B cell (primary cell): ENCODE measurements around the gene PTPRG. TPM values are rescaled to one million over a fixed set of nuclear protein-coding genes. Genes with fewer than 3 reads are reported as not detected.

Experiments used
- ATAC-seq: fragments of 200-7000 bp; cut with Tn5 transposase; one replicate; pipeline ENCODE4 v1.10.0; 2021; ENCODE audit warnings: low read depth, mild to moderate bottlenecking, moderate number of reproducible peaks, moderate library complexity
- CTCF ChIA-PET: fragments of 350-600 bp; sonication (Branson Sonifier 250); formaldehyde crosslinking; loops from one replicate; lab custom pipeline; 2021; ENCODE audit warnings: antibody characterized with exemption, inconsistent platforms; lab: Charles Lee
- POLR2A ChIA-PET: fragments of 350-600 bp; sonication (Branson Sonifier 250); formaldehyde crosslinking; loops from one replicate; lab custom pipeline; 2021; ENCODE audit warnings: antibody characterized with exemption; lab: Charles Lee
- DNase-seq: peaks from one replicate; pipeline ENCODE4 v3.0.0; 2013
- H2AFZ ChIP-seq: 2 replicates; pipeline ENCODE4 v1.6.1; 2012; ENCODE audit warnings: mild to moderate bottlenecking, low read depth, low read length; ENCODE audit not compliant: insufficient read depth, poor library complexity, severe bottlenecking
- H3K27ac ChIP-seq, 2 donors: 1 replicate in 1 of 2; 2 replicates in 1 of 2; pipeline ENCODE4 v1.5.1; 2012 to 2013; ENCODE audit warnings: low read length in 2 of 2, mild to moderate bottlenecking in 2 of 2, moderate library complexity in 1 of 2
- H3K27me3 ChIP-seq, 4 experiments: fragments of 200-600 bp in 1 of 4; sonication (generic) in 1 of 4; replicated peaks in 1 of 4; 1 replicate in 2 of 4; 2 replicates in 2 of 4; pipeline versions ENCODE4 v1.6.1 to v1.7.0; 2013 to 2016; ENCODE audit warnings: low read length in 3 of 4, mild to moderate bottlenecking in 2 of 4, mixed read lengths in 1 of 4, moderate library complexity in 1 of 4; ENCODE audit not compliant: insufficient read depth in 4 of 4, control insufficient read depth in 3 of 4; ENCODE audit errors: control extremely low read depth in 1 of 4
- H3K36me3 ChIP-seq, 2 experiments: replicated peaks in 1 of 2; 1 replicate in 1 of 2; 2 replicates in 1 of 2; pipeline versions ENCODE4 v1.6.1 to v1.7.1; 2013; ENCODE audit warnings: low read length in 1 of 2; ENCODE audit not compliant: insufficient read depth in 2 of 2, control insufficient read depth in 1 of 2; ENCODE audit errors: control extremely low read depth in 1 of 2, extremely low read depth in 1 of 2
- H3K4me1 ChIP-seq, 2 donors: fragments of 200-600 bp in 1 of 2; sonication (generic) in 1 of 2; 1 replicate in 1 of 2; 2 replicates in 1 of 2; pipeline versions ENCODE4 v1.5.1 to v1.6.1; 2013 to 2017; ENCODE audit warnings: low read length in 2 of 2; ENCODE audit not compliant: control insufficient read depth in 2 of 2, insufficient read depth in 2 of 2
- H3K4me2 ChIP-seq: replicated peaks from 2 replicates; pipeline ENCODE3; 2012; ENCODE audit warnings: mild to moderate bottlenecking, low read depth, low read length; ENCODE audit not compliant: poor library complexity, severe bottlenecking
- H3K4me3 ChIP-seq, 5 experiments: fragments of 200-600 bp in 1 of 5; sonication (generic) in 1 of 5; 1 replicate in 3 of 5; 2 replicates in 2 of 5; pipeline versions ENCODE4 v1.5.1 to v1.7.0; 2011 to 2016; ENCODE audit warnings: low read length in 4 of 5, mild to moderate bottlenecking in 4 of 5, low read depth in 2 of 5, control low read depth in 1 of 5, moderate library complexity in 1 of 5; ENCODE audit not compliant: insufficient read depth in 1 of 5; ENCODE audit errors: control extremely low read depth in 1 of 5, extremely low read depth in 1 of 5
- H3K79me2 ChIP-seq: fragments of 200-600 bp; sonication (generic); one replicate; pipeline ENCODE4 v1.6.0; 2016; ENCODE audit warnings: low read length; ENCODE audit not compliant: control insufficient read depth, insufficient read depth
- H3K9ac ChIP-seq: fragments of 200-600 bp; sonication (generic); 2 replicates; pipeline ENCODE4 v1.6.1; 2017; ENCODE audit warnings: mild to moderate bottlenecking, low read length, moderate library complexity
- H3K9me3 ChIP-seq, 3 donors: one replicate each; pipeline versions ENCODE4 v1.6.1 to v1.7.1; 2013; ENCODE audit warnings: low read length in 2 of 3; ENCODE audit not compliant: control insufficient read depth in 2 of 3, insufficient read depth in 1 of 3; ENCODE audit errors: control extremely low read depth in 1 of 3
- H4K20me1 ChIP-seq: 2 replicates; pipeline ENCODE4 v1.6.0; 2012; ENCODE audit warnings: mild to moderate bottlenecking, low read length; ENCODE audit not compliant: insufficient read depth, control insufficient read depth, poor library complexity, severe bottlenecking
- H3K27ac Mint-ChIP-seq: one replicate; pipeline ENCODE4 v1.8.0; 2021; ENCODE audit warnings: mixed read lengths
- H3K27me3 Mint-ChIP-seq: one replicate; pipeline ENCODE4 v1.8.0; 2021; ENCODE audit warnings: mixed read lengths
- H3K4me1 Mint-ChIP-seq: one replicate; pipeline ENCODE4 v1.8.0; 2021; ENCODE audit warnings: mixed read lengths
- H3K4me3 Mint-ChIP-seq: one replicate; pipeline ENCODE4 v1.8.0; 2021; ENCODE audit warnings: mixed read lengths
- H3K9me3 Mint-ChIP-seq: one replicate; pipeline ENCODE4 v1.8.0; 2022; ENCODE audit warnings: mixed read lengths; ENCODE audit not compliant: insufficient read depth
- EZH2 ChIP-seq: IDR thresholded peaks from 2 replicates; pipeline ENCODE4 v1.6.1; 2012; ENCODE audit warnings: borderline replicate concordance, low read depth, mild to moderate bottlenecking, moderate library complexity, low read length; ENCODE audit not compliant: insufficient read depth, poor library complexity, severe bottlenecking
- WGBS: methylation state at CpG from one replicate; pipeline ENCODE4 v1.1.5; 2013; ENCODE audit warnings: missing lambda C conversion rate; ENCODE audit not compliant: insufficient coverage; 5-methylcytosine and 5-hydroxymethylcytosine counted together
- intact Hi-C: fragments of 100-400 bp; cut with micrococcal nuclease; formaldehyde crosslinking; loops from one replicate; pipeline ENCODE4 v1.10.0; 2022
- polyA plus RNA-seq: library from polyadenylated mRNA; depleted of rRNA; stranded (reverse); fragments of >200 nt; gene quantifications from 2 replicates; pipeline ENCODE4 v1.2.3, GENCODE V29; 2012
- total RNA-seq, 2 donors: library from RNA; stranded (reverse); fragments of 120-200 nt in 1 of 2; gene quantifications; 1 replicate in 1 of 2; 2 replicates in 1 of 2; pipeline versions ENCODE4 v1.2.3 to v1.2.4, GENCODE V29; 2013 to 2022
- TF ChIP-seq, protein P1 (sequence below): fragments of 200-600 bp; IDR thresholded peaks from one replicate; pipeline ENCODE4 v1.8.0; 2022; ENCODE audit warnings: antibody characterized with exemption, mild to moderate bottlenecking

The PTPRG gene
- total and polyA plus RNA-seq, 2 donors (not counting 1 experiment from before 2014, with no cell fraction given): 0.12 to 1.3 TPM

GRCh38 chr3:61582846-61583245 is 21.5 kb downstream of the PTPRG start:
- CTCF ChIA-PET: no interaction called here
- intact Hi-C loops: no loop called here
- POLR2A ChIA-PET: no interaction called here

More at GRCh38 chr3:61582846-61583245, 21.5 kb downstream of the PTPRG start:
- peaks cover 0 to 6% (median 0%) of the 10 kb centered on the region in 3 donors for H3K9me3 ChIP-seq
- 95% methylated on average over 4 of the region's 4 CpGs for WGBS
- H3K4me3 ChIP-seq: no peak overlapping the region
- no peak overlapping the region for H3K27ac Mint-ChIP-seq
- TF ChIP-seq, protein P1, sequence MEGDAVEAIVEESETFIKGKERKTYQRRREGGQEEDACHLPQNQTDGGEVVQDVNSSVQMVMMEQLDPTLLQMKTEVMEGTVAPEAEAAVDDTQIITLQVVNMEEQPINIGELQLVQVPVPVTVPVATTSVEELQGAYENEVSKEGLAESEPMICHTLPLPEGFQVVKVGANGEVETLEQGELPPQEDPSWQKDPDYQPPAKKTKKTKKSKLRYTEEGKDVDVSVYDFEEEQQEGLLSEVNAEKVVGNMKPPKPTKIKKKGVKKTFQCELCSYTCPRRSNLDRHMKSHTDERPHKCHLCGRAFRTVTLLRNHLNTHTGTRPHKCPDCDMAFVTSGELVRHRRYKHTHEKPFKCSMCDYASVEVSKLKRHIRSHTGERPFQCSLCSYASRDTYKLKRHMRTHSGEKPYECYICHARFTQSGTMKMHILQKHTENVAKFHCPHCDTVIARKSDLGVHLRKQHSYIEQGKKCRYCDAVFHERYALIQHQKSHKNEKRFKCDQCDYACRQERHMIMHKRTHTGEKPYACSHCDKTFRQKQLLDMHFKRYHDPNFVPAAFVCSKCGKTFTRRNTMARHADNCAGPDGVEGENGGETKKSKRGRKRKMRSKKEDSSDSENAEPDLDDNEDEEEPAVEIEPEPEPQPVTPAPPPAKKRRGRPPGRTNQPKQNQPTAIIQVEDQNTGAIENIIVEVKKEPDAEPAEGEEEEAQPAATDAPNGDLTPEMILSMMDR: no peak
- TF ChIP-seq EZH2: no peak
- H2AFZ ChIP-seq: no peak overlapping the region
- no peaks in the 10 kb centered on the region for H4K20me1 ChIP-seq
- no peaks in the 10 kb centered on the region for H3K79me2 ChIP-seq
- ATAC-seq (no peak), DNase-seq (no peak)
- H3K9me3 Mint-ChIP-seq: no peaks in the 10 kb centered on the region
- H3K4me1 Mint-ChIP-seq: no peaks in the 10 kb centered on the region
- H3K4me2 ChIP-seq: no peak overlapping the region
- no peaks in the 10 kb centered on the region for H3K36me3 ChIP-seq
- H3K4me3 Mint-ChIP-seq: no peak overlapping the region
- H3K27me3 ChIP-seq: no peaks in the 10 kb centered on the region
- no peak overlapping the region for H3K9ac ChIP-seq
- no peaks in the 10 kb centered on the region for H3K27me3 Mint-ChIP-seq
- H3K27ac ChIP-seq: no peak overlapping the region
- H3K4me1 ChIP-seq: no peaks in the 10 kb centered on the region
